ENCODE data around the gene SH3PXD2A. TPM values are rescaled to one million over a fixed set of nuclear protein-coding genes. Genes with fewer than 3 reads are reported as not detected.

SH3PXD2A gene
- total RNA-seq, 1 donor from 2014 or later: 12.4 TPM

- no peak for TF ChIP-seq CTCF (IDR thresholded peaks at IDR 0.05; ENCODE audit: insufficient read depth, low read length, severe bottlenecking)
- H3K36me3 ChIP-seq (ENCODE audit: control insufficient read depth, insufficient read depth, low read length): peaks cover 6% of the 10 kb centered on the region
- no peak for DNase-seq (ENCODE audit: low read depth)
- H3K4me3 ChIP-seq (ENCODE audit: low read depth, low read length): no peak overlapping the region
- FAIRE-seq: no peak
- no peaks in the 10 kb centered on the region for H3K27me3 ChIP-seq (ENCODE audit: control insufficient read depth, insufficient read depth, low read length)
Observed at GRCh38 chr10:103843045-103843444, 12.3 kb downstream of the SH3PXD2A start.

- FAIRE-seq: no peak
- no peaks in the 10 kb centered on the region for H3K27me3 ChIP-seq (ENCODE audit: control insufficient read depth, insufficient read depth, low read length)
- H3K36me3 ChIP-seq (ENCODE audit: control insufficient read depth, insufficient read depth, low read length): peaks cover 6% of the 10 kb centered on the region
- no peak for TF ChIP-seq CTCF (IDR thresholded peaks at IDR 0.05; ENCODE audit: insufficient read depth, low read length, severe bottlenecking)
- no peak overlapping the region for H3K4me3 ChIP-seq (ENCODE audit: low read depth, low read length)
- no peak for DNase-seq (ENCODE audit: low read depth)
Observed at GRCh38 chr10:103842605-103843004, 12.8 kb downstream of the SH3PXD2A start.

- FAIRE-seq (no peak), DNase-seq (ENCODE audit: low read depth) (no peak)
- no peak for TF ChIP-seq CTCF (IDR thresholded peaks at IDR 0.05; ENCODE audit: insufficient read depth, low read length, severe bottlenecking)
Observed at GRCh38 chr10:103841519-103841918, 13.9 kb downstream of the SH3PXD2A start.

GRCh38 chr10:103840740-103841070 lies 14.7 kb downstream of the SH3PXD2A start:
- DNase-seq (ENCODE audit: low read depth) (no peak), FAIRE-seq (no peak)
- no peak for TF ChIP-seq CTCF (IDR thresholded peaks at IDR 0.05; ENCODE audit: insufficient read depth, low read length, severe bottlenecking)
- Histone ChIP-seq H3K27me3 (ENCODE audit: control insufficient read depth, insufficient read depth, low read length) (no peaks in the 10 kb centered on the region), H3K36me3 (ENCODE audit: control insufficient read depth, insufficient read depth, low read length) (peaks cover 6% of the 10 kb centered on the region), H3K4me3 (ENCODE audit: low read depth, low read length) (no peak overlapping the region)

More at GRCh38 chr10:103841519-103841918, 13.9 kb downstream of the SH3PXD2A start:
- peaks cover 6% of the 10 kb centered on the region for H3K36me3 ChIP-seq (ENCODE audit: control insufficient read depth, insufficient read depth, low read length)
- H3K4me3 ChIP-seq (ENCODE audit: low read depth, low read length): no peak overlapping the region
- no peaks in the 10 kb centered on the region for H3K27me3 ChIP-seq (ENCODE audit: control insufficient read depth, insufficient read depth, low read length)

- FAIRE-seq (no peak), DNase-seq (ENCODE audit: low read depth) (no peak)
- TF ChIP-seq CTCF (IDR thresholded peaks at IDR 0.05; ENCODE audit: insufficient read depth, low read length, severe bottlenecking): no peak
- peaks cover 6% of the 10 kb centered on the region for H3K36me3 ChIP-seq (ENCODE audit: control insufficient read depth, insufficient read depth, low read length)
- no peaks in the 10 kb centered on the region for H3K27me3 ChIP-seq (ENCODE audit: control insufficient read depth, insufficient read depth, low read length)
- no peak overlapping the region for H3K4me3 ChIP-seq (ENCODE audit: low read depth, low read length)
Observed at GRCh38 chr10:103839872-103840739, 15.3 kb downstream of the SH3PXD2A start.

GRCh38 chr10:103839519-103839871 lies 15.9 kb downstream of the SH3PXD2A start:
- Histone ChIP-seq H3K4me3 (ENCODE audit: low read depth, low read length) (no peak overlapping the region), H3K36me3 (ENCODE audit: control insufficient read depth, insufficient read depth, low read length) (peaks cover 6% of the 10 kb centered on the region), H3K27me3 (ENCODE audit: control insufficient read depth, insufficient read depth, low read length) (no peaks in the 10 kb centered on the region)
- no peak for FAIRE-seq
- TF ChIP-seq CTCF (IDR thresholded peaks at IDR 0.05; ENCODE audit: insufficient read depth, low read length, severe bottlenecking): no peak
- no peak for DNase-seq (ENCODE audit: low read depth)
